ENCODE results near the gene CDCP2. TPM values are rescaled to one million over a fixed set of nuclear protein-coding genes. Genes with fewer than 3 reads are reported as not detected.
A peak's percentile ranks its signal among the peaks of the same experiment; 100 is the strongest.
"Not testable (repeated sequence)": the region's sequence is repeated elsewhere in the genome, so short reads cannot be mapped to it uniquely, and the experiment has no call there.

The CDCP2 gene
- total and polyA plus RNA-seq, 3 experiments from 2014 or later = not detected

DNA sequence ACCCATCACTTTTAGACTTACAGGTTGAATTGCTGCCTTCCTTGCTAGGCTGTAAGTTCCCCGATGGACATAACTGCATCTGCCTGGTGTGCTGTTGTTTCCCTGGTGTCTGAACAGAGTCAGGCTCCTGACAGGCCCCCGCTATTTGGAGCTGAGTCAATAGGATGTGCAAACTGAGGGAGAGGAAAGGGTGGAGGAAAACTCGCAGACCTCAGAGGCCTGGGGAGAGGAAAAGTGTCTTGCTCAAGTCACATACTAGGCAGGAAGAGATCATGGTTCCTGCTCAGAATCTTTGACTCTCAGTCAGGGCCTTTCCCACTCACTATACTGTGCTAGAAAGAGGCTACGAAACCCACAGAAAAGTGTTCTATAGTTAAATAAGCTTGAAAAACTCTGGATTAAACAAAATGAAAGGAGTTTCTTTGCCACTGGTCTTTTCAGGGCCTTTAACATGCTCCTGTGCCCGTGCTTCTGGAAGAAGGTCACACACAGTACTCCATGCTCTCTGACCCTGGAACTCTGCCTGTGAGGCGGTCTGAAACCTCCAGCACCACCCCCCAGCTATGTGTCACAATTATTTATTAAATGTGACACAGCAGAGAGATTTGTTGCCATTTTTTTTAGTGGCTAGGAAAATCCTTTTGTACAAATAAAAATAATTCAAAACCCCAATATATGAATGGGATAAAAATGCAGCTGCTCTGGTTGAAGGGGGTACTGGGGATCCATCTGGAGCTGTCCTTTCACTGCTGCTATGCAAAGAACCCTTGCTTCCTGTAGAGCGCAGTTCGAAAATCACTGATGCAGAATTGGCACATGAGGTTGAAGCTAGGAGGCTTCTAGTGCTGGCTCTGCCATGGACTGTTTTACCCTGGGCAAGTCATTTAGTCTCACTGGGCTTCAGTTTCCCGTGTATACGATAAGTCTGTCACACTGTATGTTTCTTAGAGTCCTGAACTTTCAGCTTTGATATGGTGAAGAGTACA lies 20.1 kb upstream of the CDCP2 start:
- DNase-seq = no peak
- Mint-ChIP-seq H3K4me1 (no peaks in the 10 kb centered on the region), H3K36me3 (peaks cover 0 to 12% (median 4%) of the 10 kb centered on the region in 3 donors), H3K27ac (no peak overlapping the region), H3K4me3 (no peak overlapping the region), H3K9me3 (no peaks in the 10 kb centered on the region), H3K27me3 (no peaks in the 10 kb centered on the region)
- Histone ChIP-seq H3K27ac (ENCODE audit: low read depth, low read length) (no peak overlapping the region), H3K27me3 (ENCODE audit: insufficient read depth, low read length, poor library complexity, severe bottlenecking) (no peaks in the 10 kb centered on the region), H3K9me3 (ENCODE audit: low read length) (no peaks in the 10 kb centered on the region), H3K36me3 (ENCODE audit: insufficient read depth, low read length) (no peaks in the 10 kb centered on the region), H3K4me1 (ENCODE audit: insufficient read depth, low read length) (no peaks in the 10 kb centered on the region), H3K4me3 (ENCODE audit: low read length) (no peak overlapping the region)
- CTCF ChIA-PET = interaction anchor here (1.2 kb wide), 1 partner anchor 26 kb away, joined by 3 read pairs; no protein-coding TSS in a partner anchor
- POLR2A ChIA-PET = no interaction called here

DNA sequence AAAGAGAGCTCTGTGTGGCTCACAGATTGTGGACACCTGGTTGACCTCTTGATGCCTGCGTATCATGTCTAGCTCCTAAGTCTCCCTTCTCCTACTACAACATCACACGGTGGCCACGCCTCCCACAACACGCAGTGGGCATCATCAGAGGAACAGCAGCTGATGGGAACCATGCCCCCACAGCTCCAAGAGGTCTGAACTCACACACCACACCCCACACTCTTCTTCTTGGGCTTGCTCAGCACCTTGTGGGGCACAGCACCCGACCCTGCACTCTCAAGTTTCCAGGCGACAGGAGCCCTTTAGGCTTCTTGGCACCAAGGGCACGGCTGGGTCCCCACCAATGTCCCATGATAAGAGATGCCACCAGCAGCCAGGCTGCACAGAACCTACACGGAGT lies 18.8 kb upstream of the CDCP2 start:
- H3K36me3 ChIP-seq (ENCODE audit: insufficient read depth, low read length) = no peaks in the 10 kb centered on the region
- H3K9me3 Mint-ChIP-seq = no peaks in the 10 kb centered on the region
- H3K9me3 ChIP-seq (ENCODE audit: low read length) = no peaks in the 10 kb centered on the region
- CTCF ChIA-PET = interaction anchor here (3.3 kb wide), 1 partner anchor 10 kb away, joined by 8 read pairs; no protein-coding TSS in a partner anchor
- no peak overlapping the region for H3K27ac Mint-ChIP-seq
- POLR2A ChIA-PET = no interaction called here
- no peaks in the 10 kb centered on the region for H3K27me3 Mint-ChIP-seq
- H3K4me1 Mint-ChIP-seq = no peaks in the 10 kb centered on the region
- no peak overlapping the region for H3K27ac ChIP-seq (ENCODE audit: low read depth, low read length)
- H3K4me3 ChIP-seq (ENCODE audit: low read length) = no peak overlapping the region
- H3K27me3 ChIP-seq (ENCODE audit: insufficient read depth, low read length, poor library complexity, severe bottlenecking) = no peaks in the 10 kb centered on the region
- H3K4me1 ChIP-seq (ENCODE audit: insufficient read depth, low read length) = no peaks in the 10 kb centered on the region
- DNase-seq = peak in 1 of 5 donors; percentile 16
- peaks cover 0 to 12% (median 4%) of the 10 kb centered on the region in 3 donors for H3K36me3 Mint-ChIP-seq
- no peak overlapping the region for H3K4me3 Mint-ChIP-seq

DNA sequence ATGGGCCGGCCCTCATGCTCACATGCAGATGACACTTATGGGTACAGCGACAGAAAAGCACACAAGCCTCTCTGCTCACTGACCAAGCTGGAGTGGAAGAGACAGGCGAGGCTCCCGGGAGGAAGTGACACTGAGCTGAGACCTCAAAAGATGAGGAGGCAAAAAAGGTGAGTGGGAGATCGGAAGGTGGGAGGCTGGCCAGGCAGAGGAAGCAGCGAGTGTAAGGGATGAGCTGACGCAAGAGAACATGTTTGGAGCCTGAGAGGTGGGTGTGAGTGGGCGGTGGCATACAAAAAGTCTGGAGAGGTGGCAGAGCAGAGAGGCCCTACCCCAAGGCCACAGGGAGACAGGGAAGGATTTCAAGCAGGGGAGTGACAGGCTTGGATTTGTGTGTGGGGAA lies 18.2 kb upstream of the CDCP2 start:
- no peaks in the 10 kb centered on the region for H3K27me3 ChIP-seq (ENCODE audit: insufficient read depth, low read length, poor library complexity, severe bottlenecking)
- CTCF ChIA-PET = interaction anchor here (3.3 kb wide), 1 partner anchor 11 kb away, joined by 8 read pairs; no protein-coding TSS in a partner anchor
- Mint-ChIP-seq H3K27ac (peak overlapping the region in 2 of 8 donors; percentile 78 to 92), H3K4me1 (no peaks in the 10 kb centered on the region), H3K4me3 (no peak overlapping the region), H3K36me3 (peaks cover 0 to 12% (median 4%) of the 10 kb centered on the region in 3 donors), H3K9me3 (no peaks in the 10 kb centered on the region), H3K27me3 (no peaks in the 10 kb centered on the region)
- no peak overlapping the region for H3K27ac ChIP-seq (ENCODE audit: low read depth, low read length)
- no peaks in the 10 kb centered on the region for H3K4me1 ChIP-seq (ENCODE audit: insufficient read depth, low read length)
- no peak overlapping the region for H3K4me3 ChIP-seq (ENCODE audit: low read length)
- no peaks in the 10 kb centered on the region for H3K36me3 ChIP-seq (ENCODE audit: insufficient read depth, low read length)
- no peaks in the 10 kb centered on the region for H3K9me3 ChIP-seq (ENCODE audit: low read length)
- POLR2A ChIA-PET = no interaction called here
- no peak for DNase-seq

DNA sequence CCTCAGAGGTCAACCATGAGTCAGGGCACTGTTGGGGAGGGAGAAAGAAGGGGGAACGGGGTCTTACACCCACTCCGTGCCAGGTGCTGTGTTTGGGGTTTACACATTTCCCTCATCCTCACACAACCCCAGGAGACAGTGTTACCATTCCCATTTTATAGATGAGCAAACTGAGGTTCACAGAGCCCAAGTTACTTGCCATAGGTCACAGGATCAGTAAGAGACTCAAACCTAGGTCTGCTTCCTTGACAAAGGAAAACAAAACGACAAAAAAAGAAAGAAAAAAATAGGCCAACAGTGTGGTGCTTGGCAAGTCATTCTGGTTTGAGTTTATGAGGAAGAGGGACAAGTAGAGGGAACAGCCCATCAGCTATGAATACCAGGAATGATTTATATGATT lies 16.3 kb upstream of the CDCP2 start:
- H3K27ac ChIP-seq (ENCODE audit: low read depth, low read length) = no peak overlapping the region
- no peaks in the 10 kb centered on the region for H3K36me3 ChIP-seq (ENCODE audit: insufficient read depth, low read length)
- no peaks in the 10 kb centered on the region for H3K9me3 ChIP-seq (ENCODE audit: low read length)
- no peaks in the 10 kb centered on the region for H3K9me3 Mint-ChIP-seq
- DNase-seq = no peak
- ChIA-PET POLR2A (no interaction called here), CTCF (interaction anchor here (3.3 kb wide), 1 partner anchor 13 kb away, joined by 8 read pairs; no protein-coding TSS in a partner anchor)
- no peak overlapping the region for H3K4me3 Mint-ChIP-seq
- no peaks in the 10 kb centered on the region for H3K27me3 ChIP-seq (ENCODE audit: insufficient read depth, low read length, poor library complexity, severe bottlenecking)
- H3K4me1 Mint-ChIP-seq = no peaks in the 10 kb centered on the region
- peaks cover 0 to 6% (median 4%) of the 10 kb centered on the region in 3 donors for H3K36me3 Mint-ChIP-seq
- no peaks in the 10 kb centered on the region for H3K4me1 ChIP-seq (ENCODE audit: insufficient read depth, low read length)
- H3K27me3 Mint-ChIP-seq = no peaks in the 10 kb centered on the region
- H3K4me3 ChIP-seq (ENCODE audit: low read length) = no peak overlapping the region
- no peak overlapping the region for H3K27ac Mint-ChIP-seq

DNA sequence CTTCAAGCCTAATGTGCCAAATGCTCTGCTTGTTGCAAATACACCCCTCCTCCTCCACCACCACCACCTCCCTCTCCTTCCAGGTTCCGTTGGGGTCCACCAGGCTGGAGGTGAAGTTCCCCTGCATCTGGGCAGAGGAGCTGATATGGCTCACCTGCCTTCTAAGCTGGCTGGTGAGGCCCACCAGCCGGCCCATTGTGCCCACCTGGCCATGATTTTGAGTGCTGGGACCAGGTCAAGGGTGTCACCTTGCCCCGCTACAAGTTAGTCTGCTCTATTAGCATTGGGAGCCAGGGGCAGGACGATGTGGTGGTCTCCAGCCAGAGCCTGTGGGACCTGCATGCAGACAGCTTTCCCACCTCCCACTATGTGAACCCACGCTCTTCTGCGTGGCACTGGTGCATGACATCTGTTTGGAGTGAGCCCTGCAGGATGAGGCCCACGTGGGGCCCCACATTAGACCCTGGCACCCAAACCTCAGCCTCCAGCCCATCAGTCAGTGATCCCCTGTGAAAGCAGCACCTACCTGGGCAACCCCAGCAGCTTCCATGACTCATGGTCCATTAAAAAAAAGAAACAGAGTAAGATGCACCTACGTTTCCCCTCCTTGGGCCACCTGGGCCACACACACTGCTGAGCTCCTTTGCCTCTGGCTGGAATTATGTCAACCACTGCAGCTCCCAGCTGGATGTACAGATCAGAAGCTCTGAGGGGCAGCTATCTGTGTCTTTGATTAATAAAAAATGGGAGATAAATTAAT lies 15.6 kb upstream of the CDCP2 start:
- Mint-ChIP-seq H3K4me1 (no peaks in the 10 kb centered on the region), H3K27ac (peak overlapping the region in 1 of 8 donors; percentile 27), H3K36me3 (peaks cover 0 to 5% (median 4%) of the 10 kb centered on the region in 3 donors), H3K9me3 (no peaks in the 10 kb centered on the region), H3K4me3 (no peak overlapping the region), H3K27me3 (no peaks in the 10 kb centered on the region)
- H3K4me3 ChIP-seq (ENCODE audit: low read length) = no peak overlapping the region
- ChIA-PET CTCF (interaction anchor here (1.2 kb wide), 1 partner anchor 14 kb away, joined by 4 read pairs; no protein-coding TSS in a partner anchor), POLR2A (no interaction called here)
- H3K27ac ChIP-seq (ENCODE audit: low read depth, low read length) = no peak overlapping the region
- peak in 1 of 5 donors; percentile 33 for DNase-seq
- no peaks in the 10 kb centered on the region for H3K36me3 ChIP-seq (ENCODE audit: insufficient read depth, low read length)
- H3K4me1 ChIP-seq (ENCODE audit: insufficient read depth, low read length) = no peaks in the 10 kb centered on the region
- no peaks in the 10 kb centered on the region for H3K27me3 ChIP-seq (ENCODE audit: insufficient read depth, low read length, poor library complexity, severe bottlenecking)
- H3K9me3 ChIP-seq (ENCODE audit: low read length) = no peaks in the 10 kb centered on the region

DNA sequence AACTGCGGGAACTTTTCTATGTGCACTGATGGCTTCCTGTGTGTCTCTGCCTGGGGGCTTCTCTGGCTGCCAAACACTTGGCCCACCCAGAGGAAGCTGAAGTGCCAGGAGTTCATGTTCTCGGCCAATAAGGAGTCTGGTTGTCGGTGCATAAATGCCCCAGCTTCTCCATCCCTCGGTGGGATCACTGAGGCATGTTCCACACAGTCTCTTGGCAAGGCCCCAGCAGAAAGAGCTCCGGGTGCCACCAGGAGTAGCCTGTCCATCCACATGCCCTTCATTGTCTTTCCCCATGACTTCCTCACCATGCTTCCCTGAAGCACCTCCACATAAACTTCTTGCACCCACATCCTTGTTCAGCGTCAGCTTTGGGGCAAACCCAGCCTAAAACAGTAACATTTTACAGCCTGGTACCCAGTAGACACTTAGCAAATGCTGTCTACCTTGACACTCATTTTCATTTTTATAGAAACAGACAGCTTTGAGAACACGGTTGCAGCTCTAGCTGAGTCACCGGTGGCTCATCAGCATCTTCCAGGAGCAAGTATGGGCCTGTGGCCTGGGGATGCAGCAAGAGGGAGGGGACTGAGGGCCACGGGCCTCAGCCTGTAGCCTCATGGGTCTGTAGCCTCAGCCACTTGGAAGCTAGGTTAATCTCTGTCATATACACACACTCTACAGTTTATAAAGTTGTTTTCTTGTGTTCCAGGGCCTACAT lies 14.8 kb upstream of the CDCP2 start:
- ChIA-PET POLR2A (no interaction called here), CTCF (interaction anchor here (1.2 kb wide), 1 partner anchor 14 kb away, joined by 4 read pairs; no protein-coding TSS in a partner anchor)
- Mint-ChIP-seq H3K27me3 (no peaks in the 10 kb centered on the region), H3K9me3 (no peaks in the 10 kb centered on the region), H3K27ac (no peak overlapping the region), H3K36me3 (peaks cover 0 to 4% (median 1%) of the 10 kb centered on the region in 3 donors), H3K4me1 (no peaks in the 10 kb centered on the region), H3K4me3 (no peak overlapping the region)
- Histone ChIP-seq H3K4me3 (ENCODE audit: low read length) (no peak overlapping the region), H3K9me3 (ENCODE audit: low read length) (no peaks in the 10 kb centered on the region), H3K27ac (ENCODE audit: low read depth, low read length) (no peak overlapping the region), H3K36me3 (ENCODE audit: insufficient read depth, low read length) (no peaks in the 10 kb centered on the region), H3K27me3 (ENCODE audit: insufficient read depth, low read length, poor library complexity, severe bottlenecking) (no peaks in the 10 kb centered on the region), H3K4me1 (ENCODE audit: insufficient read depth, low read length) (no peaks in the 10 kb centered on the region)
- peak in 1 of 5 donors; percentile 25 for DNase-seq

DNA sequence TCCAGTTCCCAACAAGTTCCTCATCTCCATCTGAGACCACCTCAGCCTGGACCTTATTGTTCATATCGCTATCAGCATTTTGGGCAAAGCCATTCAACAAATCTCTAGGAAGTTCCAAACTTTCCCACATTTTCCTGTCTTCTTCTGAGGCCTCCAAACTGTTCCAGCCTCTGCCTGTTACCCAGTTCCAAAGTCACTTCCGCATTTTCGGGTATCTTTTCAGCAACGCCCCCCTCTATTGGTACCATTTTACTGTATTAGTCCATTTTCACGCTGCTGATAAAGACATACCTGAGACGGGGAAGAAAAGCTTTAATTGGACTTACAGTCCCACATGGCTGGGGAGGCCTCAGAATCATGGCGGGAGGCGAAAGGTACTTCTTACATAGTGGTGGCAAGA lies 13.6 kb upstream of the CDCP2 start:
- CTCF ChIA-PET = not testable (repeated sequence)

More for the DNA sequence above, 13.6 kb upstream of the CDCP2 start:
- H3K9me3 Mint-ChIP-seq; H3K4me1 Mint-ChIP-seq; H3K4me3 ChIP-seq (ENCODE audit: low read length); H3K27me3 Mint-ChIP-seq; H3K27me3 ChIP-seq (ENCODE audit: insufficient read depth, low read length, poor library complexity, severe bottlenecking); H3K4me1 ChIP-seq (ENCODE audit: insufficient read depth, low read length); H3K4me3 Mint-ChIP-seq; H3K9me3 ChIP-seq (ENCODE audit: low read length); H3K27ac Mint-ChIP-seq; H3K36me3 ChIP-seq (ENCODE audit: insufficient read depth, low read length); H3K36me3 Mint-ChIP-seq; POLR2A ChIA-PET; H3K27ac ChIP-seq (ENCODE audit: low read depth, low read length): not testable (repeated sequence)
- DNase-seq = peak in 1 of 5 donors; percentile 6

Data from CD8-positive, alpha-beta memory T cell (primary cell).